GM10266 (cell line): ENCODE data around the gene SARDH.
"Not testable (repeated sequence)": the region's sequence is repeated elsewhere in the genome, so short reads cannot be mapped to it uniquely, and the experiment has no call there.

Experiments used
- DNase-seq: peaks from one replicate; pipeline ENCODE4 v3.0.0; 2012; ENCODE audit errors: extremely low spot score
- CTCF ChIP-seq: IDR thresholded peaks from 2 replicates; pipeline ENCODE4 v1.5.1; 2012; ENCODE audit warnings: mild to moderate bottlenecking, low read depth; ENCODE audit not compliant: control insufficient read depth, insufficient read depth; ENCODE audit errors: missing control alignments

Gene SARDH

DNA sequence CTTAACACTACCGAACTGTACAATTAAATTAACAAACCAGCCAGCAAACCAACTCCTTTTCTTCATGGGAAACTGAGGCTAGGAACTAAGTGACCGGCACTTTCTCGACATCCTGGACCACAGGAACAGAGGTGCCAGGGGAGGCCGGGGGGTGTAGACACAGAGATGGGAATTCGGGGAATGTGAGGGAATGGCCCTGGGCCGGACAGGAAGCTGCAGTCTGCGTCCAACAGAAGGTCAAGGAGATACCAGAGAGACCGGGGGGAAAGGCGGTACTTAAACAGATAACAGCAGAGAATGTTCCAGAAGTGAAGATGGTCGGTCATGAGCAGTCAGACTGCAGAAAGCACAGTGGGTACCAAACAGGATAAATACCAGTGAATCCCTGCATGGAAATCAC is 61.7 kb downstream of the SARDH start:
- DNase-seq = no peak
- TF ChIP-seq CTCF = no peak

- not testable (repeated sequence) for DNase-seq
These were observed 62.4 kb downstream of the SARDH start for GRCh38 chr9:133675796-133676195.

DNA sequence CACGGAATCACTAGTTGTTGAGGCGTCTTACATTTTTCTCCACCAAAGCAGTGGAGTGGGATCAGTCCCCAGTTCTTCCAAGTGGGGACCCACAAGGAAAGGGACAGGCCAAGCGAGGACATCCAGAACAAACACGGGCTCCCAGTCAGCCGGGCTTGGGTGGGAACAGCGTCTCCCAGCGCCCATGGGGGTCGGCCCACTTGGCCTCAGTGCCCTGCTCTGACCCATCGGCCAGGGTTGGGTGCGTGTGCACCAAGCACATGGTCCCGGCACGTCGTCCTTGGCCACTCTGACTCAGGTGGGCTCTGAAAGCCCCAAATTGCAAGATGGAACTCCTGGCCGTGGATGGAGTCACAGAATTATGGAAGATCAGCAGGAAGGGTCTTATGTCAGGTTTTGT is 64.1 kb downstream of the SARDH start:
- TF ChIP-seq CTCF = no peak
- DNase-seq = no peak

DNA sequence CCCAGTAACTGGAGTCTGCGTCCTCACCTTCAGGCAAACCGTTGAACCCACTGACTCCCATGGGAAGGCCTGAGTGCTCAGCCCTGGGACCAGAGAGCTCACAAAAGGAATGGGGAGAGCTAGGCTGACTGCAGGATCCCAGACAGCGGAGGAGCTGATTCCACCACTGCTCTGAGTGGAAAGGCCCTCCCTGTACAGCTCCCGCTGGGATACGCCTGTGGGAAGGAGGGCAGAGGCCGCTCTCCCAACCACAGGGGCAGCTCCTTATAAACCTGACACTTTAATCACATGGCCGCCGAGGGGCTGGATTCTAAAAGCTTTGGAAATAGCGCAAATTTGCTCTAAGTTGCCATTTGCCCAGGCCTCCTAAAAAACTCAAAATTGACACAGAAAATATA is 64.9 kb downstream of the SARDH start:
- TF ChIP-seq CTCF = no peak

DNA sequence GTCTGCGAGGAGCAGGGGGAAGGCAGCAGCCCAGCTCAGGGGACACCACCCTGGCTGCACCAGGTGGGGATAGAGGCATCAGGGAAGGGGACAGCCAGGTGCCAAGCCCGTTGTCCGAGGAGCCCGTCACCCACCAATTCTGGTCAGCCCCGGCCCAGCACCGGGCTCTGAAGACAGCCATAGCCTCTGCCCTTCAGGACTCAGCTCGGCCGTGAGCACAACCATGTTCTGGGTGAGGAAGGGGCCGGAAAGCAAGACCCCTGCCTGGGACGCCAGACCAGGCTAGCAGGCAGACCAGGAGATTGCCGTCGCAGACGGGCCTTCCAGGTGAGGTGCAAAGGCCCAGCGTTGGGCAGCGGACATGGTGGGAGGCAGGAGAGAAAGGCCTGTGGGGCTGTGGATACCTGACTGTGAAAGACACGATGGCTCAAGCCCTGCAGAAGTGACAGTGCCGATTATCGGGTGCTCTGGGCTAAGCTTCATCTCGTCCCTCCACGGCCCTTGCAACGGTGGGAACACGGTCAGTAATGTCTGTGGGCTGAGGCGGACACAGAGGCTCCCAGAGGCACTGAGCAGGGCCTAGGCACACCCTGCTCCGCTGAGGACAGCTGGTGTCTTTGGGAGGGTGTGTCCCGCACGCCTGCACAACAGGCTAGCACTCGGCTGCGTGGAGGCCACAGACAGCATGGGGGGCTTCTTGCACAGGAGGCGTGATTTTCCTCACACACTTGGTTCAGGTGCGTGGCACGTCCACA is 65.5 kb downstream of the SARDH start:
- no peak for TF ChIP-seq CTCF
- no peak for DNase-seq

More for the DNA sequence above, 64.9 kb downstream of the SARDH start:
- no peak for DNase-seq

DNA sequence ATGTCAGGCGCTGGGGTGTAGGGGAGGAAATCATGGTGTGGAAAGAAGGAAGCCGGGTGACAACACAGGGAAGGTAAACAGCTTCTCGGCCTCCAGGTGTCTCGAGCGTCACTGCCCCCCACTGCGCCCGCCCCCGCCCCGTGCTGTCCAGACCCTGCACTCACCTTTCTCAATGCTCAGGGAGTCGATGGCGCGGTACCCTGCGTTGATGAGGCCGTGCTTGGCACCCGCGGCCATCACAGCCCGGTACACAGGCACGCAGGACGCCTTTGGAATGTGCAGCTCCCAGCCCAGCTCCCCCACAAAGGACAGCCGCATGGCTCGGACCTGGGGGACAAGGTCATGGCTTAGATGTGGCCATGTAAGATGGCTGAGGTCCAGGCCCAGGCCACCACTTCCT is 66.8 kb downstream of the SARDH start:
- no peak for TF ChIP-seq CTCF
- DNase-seq = no peak

GRCh38 chr9:133670466-133670865 is 67.7 kb downstream of the SARDH start:
- no peak for DNase-seq
- TF ChIP-seq CTCF = no peak
